Kidney epithelial cell (primary cell): ENCODE measurements around the gene RBFOX2. TPM values are rescaled to one million over a fixed set of nuclear protein-coding genes. Genes with fewer than 3 reads are reported as not detected.
"Not testable (repeated sequence)": the region's sequence is repeated elsewhere in the genome, so short reads cannot be mapped to it uniquely, and the experiment has no call there.

ENCODE experiments used
- DNase-seq: peaks from one replicate; pipeline ENCODE4 v3.0.0-alpha.2; 2010; ENCODE audit warnings: low read depth
- H3K27me3 ChIP-seq: 2 replicates; pipeline ENCODE4 v1.6.0; 2011; ENCODE audit warnings: low read length; ENCODE audit not compliant: control insufficient read depth, insufficient read depth
- H3K36me3 ChIP-seq: 2 replicates; pipeline ENCODE4 v1.5.1; 2011; ENCODE audit warnings: low read length; ENCODE audit not compliant: control insufficient read depth, insufficient read depth
- H3K4me3 ChIP-seq: 2 replicates; pipeline ENCODE4 v1.5.1; 2011; ENCODE audit warnings: low read depth, mild to moderate bottlenecking, control low read depth, low read length
- CTCF ChIP-seq: IDR thresholded peaks from 2 replicates; pipeline ENCODE4 v1.5.1; 2011; ENCODE audit warnings: mild to moderate bottlenecking, moderate library complexity, low read length, control low read depth, inconsistent platforms; ENCODE audit not compliant: insufficient read depth, poor library complexity, severe bottlenecking
- total RNA-seq: library from RNA; depleted of rRNA; stranded (reverse); fragments of >200 nt; gene quantifications from 2 replicates; pipeline ENCODE4 v1.2.3, GENCODE V29; 2015

RBFOX2 gene
- total RNA-seq, 1 donor from 2014 or later, result 75.1 TPM

- no peak for DNase-seq
- TF ChIP-seq CTCF, result no peak
- Histone ChIP-seq H3K36me3 (no peaks in the 10 kb centered on the region), H3K27me3 (no peaks in the 10 kb centered on the region), H3K4me3 (no peak overlapping the region)
These were observed 6.5 kb downstream of the RBFOX2 start for GRCh38 chr22:36022162-36022561.

- H3K4me3 ChIP-seq, result no peak overlapping the region
- no peaks in the 10 kb centered on the region for H3K36me3 ChIP-seq
- TF ChIP-seq CTCF, result no peak
- DNase-seq, result no peak
- H3K27me3 ChIP-seq, result no peaks in the 10 kb centered on the region
These were observed 6.9 kb downstream of the RBFOX2 start for GRCh38 chr22:36021606-36022153.

- not testable (repeated sequence) for H3K27me3 ChIP-seq, H3K4me3 ChIP-seq, DNase-seq, H3K36me3 ChIP-seq
These were observed 7.8 kb downstream of the RBFOX2 start for GRCh38 chr22:36020865-36021264.

- TF ChIP-seq CTCF, result no peak
- Histone ChIP-seq H3K4me3 (no peak overlapping the region), H3K27me3 (no peaks in the 10 kb centered on the region), H3K36me3 (no peaks in the 10 kb centered on the region)
- no peak for DNase-seq
These were observed 11.0 kb downstream of the RBFOX2 start for GRCh38 chr22:36017651-36018091.

DNA sequence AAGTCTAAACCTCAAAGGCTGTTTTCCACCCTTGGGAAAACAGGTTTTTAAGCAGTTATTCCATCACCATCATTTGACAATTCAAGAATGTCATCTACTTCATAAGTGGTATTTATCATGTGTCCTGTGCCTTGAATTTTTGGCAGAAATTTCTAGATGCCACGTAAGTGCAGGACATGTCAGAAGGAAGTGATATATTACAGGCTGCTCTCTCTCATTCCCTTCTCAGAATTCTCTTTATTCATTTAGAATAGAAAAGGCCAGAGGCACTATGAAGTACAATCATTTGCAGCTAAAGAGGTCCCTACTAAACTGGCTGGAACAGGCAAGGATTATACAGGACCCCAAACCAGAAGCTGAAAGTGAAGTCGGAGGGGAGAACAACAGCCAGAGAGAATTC is 11.9 kb downstream of the RBFOX2 start:
- DNase-seq, result no peak
- Histone ChIP-seq H3K36me3 (no peaks in the 10 kb centered on the region), H3K4me3 (no peak overlapping the region), H3K27me3 (no peaks in the 10 kb centered on the region)
- no peak for TF ChIP-seq CTCF

DNA sequence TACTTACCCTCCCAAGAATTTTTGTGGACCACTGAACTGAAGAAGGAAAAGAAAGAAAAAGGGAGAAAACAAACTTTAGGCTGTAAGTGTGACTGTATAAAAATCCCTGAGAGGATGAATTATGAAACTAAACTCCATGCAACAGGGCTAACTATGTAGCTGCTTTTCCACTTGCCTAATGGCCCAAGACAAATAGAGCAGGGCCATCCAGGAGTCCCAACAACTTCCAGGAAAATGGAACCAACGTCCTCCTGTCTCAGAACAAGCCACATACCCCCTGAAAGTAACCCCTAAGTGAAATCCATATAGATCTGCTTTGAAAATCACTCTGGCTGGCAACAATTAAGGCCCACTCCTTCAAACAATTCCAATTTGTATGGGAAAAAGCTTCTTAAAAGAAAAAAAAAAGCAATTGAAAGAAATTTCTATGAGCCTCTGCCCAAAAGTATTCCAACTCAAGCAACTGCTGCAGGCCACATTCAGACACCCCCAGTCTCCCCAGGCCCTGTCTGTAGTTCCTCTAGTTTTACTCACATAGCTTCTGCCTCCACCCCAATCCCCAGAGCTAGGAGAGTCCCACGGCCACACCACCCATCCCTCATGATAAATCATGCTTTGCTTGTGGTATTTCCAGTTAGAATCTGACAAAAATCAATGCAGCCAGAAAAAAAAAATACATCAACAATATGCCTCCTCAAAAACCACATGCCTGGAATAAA is 12.7 kb downstream of the RBFOX2 start:
- Histone ChIP-seq H3K27me3 (no peaks in the 10 kb centered on the region), H3K4me3 (no peak overlapping the region), H3K36me3 (no peaks in the 10 kb centered on the region)
- TF ChIP-seq CTCF, result no peak
- DNase-seq, result no peak
